Measurements from ENCODE around the gene ST6GAL1.
"Not testable (repeated sequence)": the region's sequence is repeated elsewhere in the genome, so short reads cannot be mapped to it uniquely, and the experiment has no call there.

ST6GAL1 gene

DNA sequence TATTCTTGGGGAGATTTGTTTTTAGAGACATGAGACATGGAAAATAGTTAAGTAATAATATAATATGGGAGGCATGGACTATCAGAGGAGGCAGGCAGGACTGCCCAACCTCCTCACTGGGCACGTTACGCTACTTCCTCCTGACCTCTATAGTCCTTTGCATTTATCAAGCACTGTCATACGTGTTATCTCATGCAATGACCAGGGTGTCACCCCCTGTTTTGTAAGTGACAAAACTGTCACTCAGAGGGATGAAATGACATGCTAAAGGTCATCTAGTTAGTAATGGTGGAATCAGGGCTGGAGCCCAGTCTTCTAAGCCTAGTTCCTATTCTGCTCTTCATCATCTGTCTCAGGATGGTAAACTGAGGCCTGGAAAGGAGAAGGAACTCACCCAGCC, 66.7 kb downstream of the ST6GAL1 start:
- TF ChIP-seq, protein P1, sequence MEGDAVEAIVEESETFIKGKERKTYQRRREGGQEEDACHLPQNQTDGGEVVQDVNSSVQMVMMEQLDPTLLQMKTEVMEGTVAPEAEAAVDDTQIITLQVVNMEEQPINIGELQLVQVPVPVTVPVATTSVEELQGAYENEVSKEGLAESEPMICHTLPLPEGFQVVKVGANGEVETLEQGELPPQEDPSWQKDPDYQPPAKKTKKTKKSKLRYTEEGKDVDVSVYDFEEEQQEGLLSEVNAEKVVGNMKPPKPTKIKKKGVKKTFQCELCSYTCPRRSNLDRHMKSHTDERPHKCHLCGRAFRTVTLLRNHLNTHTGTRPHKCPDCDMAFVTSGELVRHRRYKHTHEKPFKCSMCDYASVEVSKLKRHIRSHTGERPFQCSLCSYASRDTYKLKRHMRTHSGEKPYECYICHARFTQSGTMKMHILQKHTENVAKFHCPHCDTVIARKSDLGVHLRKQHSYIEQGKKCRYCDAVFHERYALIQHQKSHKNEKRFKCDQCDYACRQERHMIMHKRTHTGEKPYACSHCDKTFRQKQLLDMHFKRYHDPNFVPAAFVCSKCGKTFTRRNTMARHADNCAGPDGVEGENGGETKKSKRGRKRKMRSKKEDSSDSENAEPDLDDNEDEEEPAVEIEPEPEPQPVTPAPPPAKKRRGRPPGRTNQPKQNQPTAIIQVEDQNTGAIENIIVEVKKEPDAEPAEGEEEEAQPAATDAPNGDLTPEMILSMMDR (conservative IDR thresholded peaks at IDR 0.05): no peak

DNA sequence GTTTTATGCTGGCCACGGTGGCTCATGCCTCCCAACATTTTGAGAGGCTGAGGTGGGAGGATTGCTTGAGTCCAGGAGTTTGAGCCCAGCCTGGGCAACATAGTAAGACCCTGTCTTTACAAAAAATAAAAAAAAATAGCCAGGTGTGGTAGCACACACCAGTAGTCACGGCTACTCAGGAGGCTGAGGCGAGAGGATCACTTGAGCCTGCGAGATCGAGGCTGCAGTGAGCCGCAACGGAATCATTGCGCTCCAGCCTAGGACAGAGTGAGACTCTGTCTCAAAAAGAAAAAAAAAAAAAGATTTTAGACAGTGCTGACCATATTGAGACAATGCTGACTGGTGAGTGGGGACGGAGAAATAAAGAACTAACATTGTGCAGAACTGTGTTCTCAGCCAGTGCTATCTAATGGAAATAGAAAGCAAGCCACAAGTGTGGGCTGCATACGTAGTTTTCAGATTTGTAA, 67.2 kb downstream of the ST6GAL1 start:
- TF ChIP-seq, protein P1 (conservative IDR thresholded peaks at IDR 0.05): no peak
- H3K27ac ChIP-seq: no peak overlapping the region

More for the DNA sequence above, 66.7 kb downstream of the ST6GAL1 start:
- H3K27ac ChIP-seq: no peak overlapping the region

DNA sequence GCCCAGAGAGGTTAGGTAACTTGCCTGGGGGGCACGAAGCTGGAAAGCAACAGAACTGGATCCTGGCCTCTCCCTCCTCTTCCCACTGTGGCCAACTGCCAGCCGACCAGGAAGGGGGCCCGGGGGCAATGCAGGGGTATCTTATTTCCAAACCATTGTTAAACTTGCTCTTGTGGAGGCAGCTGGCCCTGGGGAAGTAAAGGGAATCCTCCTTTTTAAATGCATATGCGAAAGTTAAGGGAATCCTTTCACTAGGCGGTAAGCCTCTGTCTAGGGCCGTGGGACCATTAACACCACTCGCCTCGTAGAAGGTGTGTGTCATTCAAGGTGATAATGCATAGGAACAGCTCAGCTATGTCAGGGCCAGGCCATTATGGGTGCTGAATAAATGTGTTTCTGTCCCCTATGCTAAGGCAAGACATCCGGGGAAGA, 68.6 kb downstream of the ST6GAL1 start:
- no peak overlapping the region for H3K27ac ChIP-seq
- TF ChIP-seq, protein P1 (conservative IDR thresholded peaks at IDR 0.05): no peak

DNA sequence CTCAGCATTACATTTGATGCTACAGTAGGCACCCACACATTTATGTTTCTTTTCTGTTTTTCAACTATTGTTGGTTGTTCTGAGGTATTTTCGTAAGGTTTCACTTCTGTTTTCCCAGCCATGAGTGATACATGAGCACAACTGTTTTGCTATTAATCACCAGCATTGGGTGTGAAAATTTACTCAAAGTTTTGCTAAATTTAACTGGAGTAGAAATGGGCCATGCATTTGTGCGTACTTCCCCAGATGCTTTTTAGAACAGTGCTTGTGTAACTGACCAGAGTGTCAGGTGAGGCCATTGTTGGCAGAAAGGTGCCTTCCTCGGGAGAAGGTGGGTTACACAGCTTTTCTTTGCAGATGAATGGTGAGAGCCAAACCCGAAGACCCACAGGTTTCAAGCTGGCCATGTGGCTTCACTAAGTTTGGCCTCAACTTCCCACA, 70.4 kb downstream of the ST6GAL1 start:
- no peak overlapping the region for H3K27ac ChIP-seq

DNA sequence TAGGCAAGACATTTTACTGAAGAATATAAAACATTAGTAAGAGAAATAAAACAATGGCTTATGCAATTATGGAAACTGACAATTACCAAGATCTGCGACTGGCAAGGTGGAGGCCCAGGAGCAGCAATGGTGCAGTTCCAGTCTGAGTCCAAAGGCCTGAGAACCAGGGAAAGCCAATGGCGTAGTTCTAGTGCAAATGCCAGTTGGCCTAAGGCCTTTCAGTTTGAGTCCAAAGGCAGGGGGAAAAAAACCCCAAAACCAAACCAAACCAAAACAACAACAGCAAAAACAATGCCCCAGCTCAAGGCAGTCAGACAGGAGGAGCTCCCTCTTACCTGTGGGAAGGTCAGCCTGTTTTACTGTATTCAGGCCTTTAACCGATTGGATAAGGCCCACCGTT, 72.6 kb downstream of the ST6GAL1 start:
- H3K27ac ChIP-seq: no peak overlapping the region
- TF ChIP-seq, protein P1 (conservative IDR thresholded peaks at IDR 0.05): no peak

More for the DNA sequence above, 70.4 kb downstream of the ST6GAL1 start:
- TF ChIP-seq, protein P1 (conservative IDR thresholded peaks at IDR 0.05): no peak

DNA sequence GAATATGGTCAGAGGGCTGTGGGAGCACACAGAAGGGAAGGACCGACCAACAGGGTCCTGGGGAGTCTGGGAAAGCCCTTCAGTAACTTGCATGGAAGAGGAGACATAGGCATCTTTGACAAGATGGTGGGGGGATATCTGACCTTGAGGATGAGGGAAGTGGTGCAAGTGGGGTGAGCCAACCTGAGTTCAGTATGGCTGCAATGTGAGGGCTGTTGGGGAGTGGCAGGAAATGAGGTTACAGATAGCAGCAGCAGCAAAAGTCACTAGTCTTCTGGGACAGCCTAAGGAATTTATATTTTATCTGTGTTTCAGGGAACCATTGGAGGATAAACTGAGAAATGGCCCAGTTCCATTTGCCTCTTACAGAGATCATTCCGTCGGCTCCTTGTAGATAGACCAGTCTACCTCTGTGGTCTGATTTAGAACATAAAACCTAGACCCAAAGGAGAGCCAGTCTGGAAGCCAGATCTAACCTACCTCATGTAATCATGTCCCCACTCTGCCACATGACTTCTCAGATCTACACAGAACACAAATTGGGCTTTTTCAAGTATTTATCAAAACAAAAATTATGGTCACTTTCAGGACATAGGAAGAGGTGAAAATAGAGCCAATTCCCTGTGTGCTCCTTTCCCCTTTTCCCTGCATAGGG, 75.6 kb downstream of the ST6GAL1 start:
- TF ChIP-seq, protein P1 (conservative IDR thresholded peaks at IDR 0.05): no peak
- no peak overlapping the region for H3K27ac ChIP-seq

DNA sequence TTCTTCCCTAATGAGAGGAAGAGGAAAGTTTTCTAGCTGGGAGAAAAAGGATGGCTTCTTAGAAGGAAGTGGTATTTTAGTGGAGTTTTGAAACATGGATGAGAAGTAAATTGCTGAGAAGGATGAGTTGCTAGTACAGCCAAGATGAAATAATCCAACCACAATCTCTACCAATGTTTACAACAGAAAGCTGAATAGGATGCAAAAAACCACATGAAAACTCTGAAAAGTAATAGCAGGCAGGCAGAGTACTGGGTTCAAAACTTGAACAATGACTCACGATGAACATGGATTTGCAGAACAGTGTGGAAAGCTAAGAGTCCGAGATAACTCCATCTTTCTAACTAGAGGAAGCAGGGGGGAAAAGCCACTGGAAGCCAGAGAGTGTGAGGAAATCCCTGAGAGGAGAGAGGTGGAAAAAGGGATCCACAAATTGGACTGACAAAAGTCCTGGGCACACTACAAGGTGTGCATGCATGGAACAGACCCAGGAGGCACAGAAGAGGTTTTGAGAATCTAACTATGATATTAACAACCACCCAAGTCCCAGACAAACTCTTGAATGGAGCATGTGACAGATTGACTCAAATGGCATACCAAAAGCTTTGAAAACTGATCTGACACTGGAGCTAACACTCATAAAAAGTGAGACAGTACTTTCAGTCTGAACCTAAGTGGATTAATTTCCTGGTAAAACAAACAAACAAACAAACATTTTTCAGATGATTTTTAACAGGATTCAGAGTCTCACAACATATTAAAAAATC, 76.7 kb downstream of the ST6GAL1 start:
- H3K27ac ChIP-seq: no peak overlapping the region
- TF ChIP-seq, protein P1 (conservative IDR thresholded peaks at IDR 0.05): no peak

DNA sequence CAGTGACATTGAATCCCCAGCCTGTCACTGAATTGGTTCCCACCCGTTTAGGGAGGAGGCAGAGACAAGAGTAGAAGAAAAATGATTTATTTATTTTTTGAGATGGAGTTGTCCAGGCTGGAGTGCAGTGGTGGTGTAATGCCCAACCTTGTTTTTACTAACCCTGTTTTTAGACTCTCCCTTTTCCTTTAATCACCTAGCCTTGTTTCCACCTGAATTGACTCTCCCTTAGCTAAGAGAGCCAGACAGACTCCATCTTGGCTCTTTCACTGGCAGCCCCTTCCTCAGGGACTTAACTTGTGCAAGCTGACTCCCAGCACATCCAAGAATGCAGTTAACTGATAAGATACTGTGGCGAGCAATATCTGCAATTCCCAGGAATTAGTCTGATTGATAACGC, 80.1 kb downstream of the ST6GAL1 start:
- not testable (repeated sequence) for H3K27ac ChIP-seq
